Mesenchymal stem cell (in vitro differentiated cells and primary cell): Measurements from ENCODE around the gene FA2H.
"Not testable (repeated sequence)": the region's sequence is repeated elsewhere in the genome, so short reads cannot be mapped to it uniquely, and the experiment has no call there.

Experiments used
- DNase-seq: peaks from one replicate; pipeline ENCODE4 v3.0.0-alpha.2; 2013
- H2AFZ ChIP-seq: one replicate; pipeline ENCODE4 v1.6.1; 2013; ENCODE audit warnings: low read depth, mild to moderate bottlenecking, control low read depth, inconsistent platforms, low read length, moderate library complexity
- H2AK5ac ChIP-seq: 2 replicates; pipeline ENCODE4 v1.6.1; 2013; ENCODE audit warnings: low read length, moderate library complexity, mild to moderate bottlenecking, inconsistent platforms; ENCODE audit not compliant: severe bottlenecking
- H2BK120ac ChIP-seq: one replicate; pipeline ENCODE4 v1.6.1; 2013; ENCODE audit warnings: low read depth, mild to moderate bottlenecking, inconsistent platforms, low read length, moderate library complexity
- H2BK12ac ChIP-seq, 2 experiments: one replicate each; pipeline ENCODE4 v1.6.1; 2013; ENCODE audit warnings: inconsistent platforms in 2 of 2, low read length in 2 of 2, mild to moderate bottlenecking in 2 of 2, moderate library complexity in 2 of 2, control low read depth in 1 of 2
- H2BK15ac ChIP-seq: one replicate; pipeline ENCODE4 v1.6.1; 2013; ENCODE audit warnings: mild to moderate bottlenecking, low read depth, inconsistent platforms; ENCODE audit not compliant: poor library complexity, severe bottlenecking
- H2BK5ac ChIP-seq: 2 replicates; pipeline ENCODE4 v1.6.1; 2013; ENCODE audit warnings: low read depth, mild to moderate bottlenecking, low read length, control low read depth, inconsistent platforms; ENCODE audit not compliant: poor library complexity, severe bottlenecking
- H3K14ac ChIP-seq, 2 experiments: one replicate each; pipeline ENCODE4 v1.6.1; 2013; ENCODE audit warnings: inconsistent platforms in 2 of 2, low read length in 2 of 2, control low read depth in 1 of 2, mild to moderate bottlenecking in 1 of 2, moderate library complexity in 1 of 2
- H3K18ac ChIP-seq, 2 experiments: one replicate each; pipeline ENCODE4 v1.6.1; 2013; ENCODE audit warnings: inconsistent platforms in 2 of 2, low read length in 2 of 2, control low read depth in 1 of 2, low read depth in 1 of 2, mild to moderate bottlenecking in 1 of 2
- H3K23ac ChIP-seq, 2 experiments: one replicate each; pipeline ENCODE4 v1.6.1; 2013; ENCODE audit warnings: inconsistent platforms in 2 of 2, low read length in 2 of 2, mild to moderate bottlenecking in 2 of 2, moderate library complexity in 2 of 2, control low read depth in 1 of 2
- H3K27ac ChIP-seq: 2 replicates; pipeline ENCODE4 v1.5.1; 2013; ENCODE audit warnings: mild to moderate bottlenecking, moderate library complexity, low read length, control low read depth, inconsistent platforms; ENCODE audit not compliant: poor library complexity, severe bottlenecking
- H3K27me3 ChIP-seq, 2 experiments: 2 replicates each; pipeline versions ENCODE4 v1.6.1 to v1.7.0; 2013; ENCODE audit warnings: low read length in 2 of 2, mild to moderate bottlenecking in 2 of 2, moderate library complexity in 2 of 2, control low read depth in 1 of 2, inconsistent platforms in 1 of 2; ENCODE audit not compliant: control insufficient read depth in 1 of 2, insufficient read depth in 1 of 2
- H3K36me3 ChIP-seq, 2 experiments: 2 replicates each; pipeline versions ENCODE4 v1.6.1 to v1.7.0; 2013; ENCODE audit warnings: low read length in 2 of 2, control low read depth in 1 of 2, inconsistent platforms in 1 of 2, low read depth in 1 of 2, mild to moderate bottlenecking in 1 of 2; ENCODE audit not compliant: insufficient read depth in 2 of 2, control insufficient read depth in 1 of 2
- H3K4ac ChIP-seq, 2 experiments: one replicate each; pipeline ENCODE4 v1.6.1; 2013; ENCODE audit warnings: inconsistent platforms in 2 of 2, low read length in 2 of 2, mild to moderate bottlenecking in 2 of 2, moderate library complexity in 2 of 2, control low read depth in 1 of 2, low read depth in 1 of 2
- H3K4me1 ChIP-seq: 2 replicates; pipeline ENCODE4 v1.6.1; 2013; ENCODE audit warnings: low read depth, low read length, control low read depth; ENCODE audit not compliant: control insufficient read depth, insufficient read depth
- H3K4me2 ChIP-seq: 2 replicates; pipeline ENCODE4 v1.6.1; 2013; ENCODE audit warnings: low read length, mild to moderate bottlenecking, inconsistent platforms; ENCODE audit not compliant: poor library complexity, severe bottlenecking
- H3K4me3 ChIP-seq, 2 experiments: 2 replicates each; pipeline versions ENCODE4 v1.5.1 to v1.7.0; 2013; ENCODE audit warnings: low read length in 2 of 2, mild to moderate bottlenecking in 2 of 2, control low read depth in 1 of 2, low read depth in 1 of 2; ENCODE audit not compliant: insufficient read depth in 1 of 2
- H3K79me1 ChIP-seq: replicated peaks from 2 replicates; pipeline ENCODE4 v1.6.1; 2013; ENCODE audit warnings: mild to moderate bottlenecking, control low read depth, low read length, inconsistent platforms; ENCODE audit not compliant: poor library complexity, severe bottlenecking
- H3K9ac ChIP-seq: 2 replicates; pipeline ENCODE4 v1.7.0; 2013; ENCODE audit warnings: mild to moderate bottlenecking, low read length, moderate library complexity
- H3K9me3 ChIP-seq: 2 replicates; pipeline ENCODE4 v1.7.0; 2013; ENCODE audit warnings: mild to moderate bottlenecking, low read length; ENCODE audit not compliant: control insufficient read depth
- H4K8ac ChIP-seq: one replicate; pipeline ENCODE4 v1.6.1; 2013; ENCODE audit warnings: inconsistent platforms, mild to moderate bottlenecking, low read length, moderate library complexity
- H4K91ac ChIP-seq: one replicate; pipeline ENCODE4 v1.6.1; 2013; ENCODE audit warnings: mild to moderate bottlenecking, low read length, inconsistent platforms
- WGBS: methylation state at CpG from one replicate; pipeline ENCODE4 v1.1.7; 2013; ENCODE audit warnings: mixed read lengths; 5-methylcytosine and 5-hydroxymethylcytosine counted together

The FA2H gene

GRCh38 chr16:74791749-74792148 lies 17.1 kb upstream of the FA2H start:
- not testable (repeated sequence) for H3K23ac ChIP-seq, H4K91ac ChIP-seq, H2BK15ac ChIP-seq, H2AFZ ChIP-seq, H3K4me3 ChIP-seq, H3K4me2 ChIP-seq, H2BK120ac ChIP-seq, H3K9me3 ChIP-seq, H3K79me1 ChIP-seq, H2BK5ac ChIP-seq, H3K27ac ChIP-seq, H2BK12ac ChIP-seq, H4K8ac ChIP-seq, DNase-seq, H2AK5ac ChIP-seq, H3K4ac ChIP-seq, H3K4me1 ChIP-seq, H3K14ac ChIP-seq, H3K9ac ChIP-seq, H3K18ac ChIP-seq, H3K36me3 ChIP-seq
- H3K27me3 ChIP-seq: peaks cover 15 to 44% of the 10 kb centered on the region in 2 experiments
- WGBS: 88% methylated on average over 2 of the region's 2 CpGs

- Histone ChIP-seq H3K4ac (no peak overlapping the region), H3K79me1 (no peaks in the 10 kb centered on the region), H4K8ac (no peak overlapping the region), H2BK5ac (no peak overlapping the region), H2AK5ac (no peak overlapping the region), H3K27me3 (peaks cover 8 to 25% of the 10 kb centered on the region in 2 experiments), H3K23ac (no peak overlapping the region), H3K9me3 (no peaks in the 10 kb centered on the region), H3K27ac (no peak overlapping the region), H2BK120ac (no peak overlapping the region), H2AFZ (no peak overlapping the region), H2BK15ac (no peak overlapping the region), H3K4me3 (no peak overlapping the region), H3K18ac (no peak overlapping the region), H2BK12ac (no peak overlapping the region), H3K14ac (no peak overlapping the region), H3K36me3 (no peaks in the 10 kb centered on the region), H3K4me2 (no peak overlapping the region), H3K9ac (no peak overlapping the region), H4K91ac (no peak overlapping the region), H3K4me1 (no peaks in the 10 kb centered on the region)
- WGBS: 84% methylated on average over 6 of the region's 7 CpGs
- no peak for DNase-seq
These were observed 13.5 kb upstream of the FA2H start for GRCh38 chr16:74788108-74788507.

DNA sequence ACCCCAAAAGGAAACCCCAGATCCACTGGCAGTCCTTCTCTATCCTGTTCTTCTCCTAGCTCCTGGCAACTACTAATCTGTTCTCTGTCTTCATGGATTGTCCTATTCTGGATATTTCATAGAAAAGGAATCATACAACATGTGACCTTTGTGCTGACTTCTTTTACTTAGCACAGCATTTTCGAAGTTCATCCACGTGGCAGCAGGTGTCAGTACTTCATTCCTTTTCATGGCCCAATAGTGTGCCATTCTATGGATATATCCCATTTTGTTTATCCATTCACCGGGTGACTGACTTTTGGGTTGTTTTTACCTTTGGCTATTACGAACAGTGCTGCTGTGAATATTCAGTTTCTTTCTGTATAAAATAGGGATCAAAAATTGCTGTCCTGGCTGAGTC lies 10.4 kb upstream of the FA2H start:
- Histone ChIP-seq H2AFZ (no peak overlapping the region), H3K14ac (no peak overlapping the region), H3K9me3 (no peaks in the 10 kb centered on the region), H2BK12ac (no peak overlapping the region), H2BK5ac (no peak overlapping the region), H3K36me3 (no peaks in the 10 kb centered on the region), H2AK5ac (no peak overlapping the region), H3K79me1 (no peaks in the 10 kb centered on the region), H4K91ac (no peak overlapping the region), H3K4me2 (no peak overlapping the region), H3K4me3 (no peak overlapping the region), H2BK120ac (no peak overlapping the region), H3K4ac (no peak overlapping the region), H3K18ac (no peak overlapping the region), H3K23ac (no peak overlapping the region), H3K9ac (no peak overlapping the region), H2BK15ac (no peak overlapping the region), H3K27ac (no peak overlapping the region), H4K8ac (no peak overlapping the region), H3K27me3 (peaks cover 8 to 32% of the 10 kb centered on the region in 2 experiments), H3K4me1 (no peaks in the 10 kb centered on the region)
- no peak for DNase-seq
- 75% methylated on average over 4 of the region's 4 CpGs for WGBS

- no peak overlapping the region for H2BK15ac ChIP-seq
- H3K4ac ChIP-seq: no peak overlapping the region
- no peaks in the 10 kb centered on the region for H3K79me1 ChIP-seq
- no peak overlapping the region for H2BK5ac ChIP-seq
- no peak overlapping the region for H2AFZ ChIP-seq
- H3K14ac ChIP-seq: no peak overlapping the region
- no peak overlapping the region for H3K4me2 ChIP-seq
- no peak overlapping the region for H4K91ac ChIP-seq
- no peak overlapping the region for H2AK5ac ChIP-seq
- H3K18ac ChIP-seq: no peak overlapping the region
- H3K23ac ChIP-seq: no peak overlapping the region
- H4K8ac ChIP-seq: no peak overlapping the region
- H2BK120ac ChIP-seq: no peak overlapping the region
- no peaks in the 10 kb centered on the region for H3K36me3 ChIP-seq
- H3K4me3 ChIP-seq: no peak overlapping the region
- no peak overlapping the region for H2BK12ac ChIP-seq
- DNase-seq: no peak
- H3K27ac ChIP-seq: no peak overlapping the region
- peaks cover 13% of the 10 kb centered on the region for H3K4me1 ChIP-seq
- no peak overlapping the region for H3K9ac ChIP-seq
- H3K9me3 ChIP-seq: no peaks in the 10 kb centered on the region
- WGBS: 83% methylated on average over 8 of the region's 8 CpGs
- H3K27me3 ChIP-seq: peaks cover 6 to 31% of the 10 kb centered on the region in 2 experiments
These were observed 4.0 kb upstream of the FA2H start for GRCh38 chr16:74778646-74779045.
